Osteocyte (in vitro differentiated cells): ENCODE measurements around the gene HYCC2. TPM values are rescaled to one million over a fixed set of nuclear protein-coding genes. Genes with fewer than 3 reads are reported as not detected.

Experiments
- DNase-seq: peaks from one replicate; pipeline ENCODE4 v3.0.0; 2021; ENCODE audit warnings: mixed read lengths; ENCODE audit not compliant: unreplicated experiment; ENCODE audit errors: extremely low spot score
- H3K27ac Mint-ChIP-seq: one replicate; pipeline ENCODE4 v1.8.0; 2021; ENCODE audit warnings: mild to moderate bottlenecking, mixed read lengths; ENCODE audit not compliant: unreplicated experiment
- H3K27me3 Mint-ChIP-seq: one replicate; pipeline ENCODE4 v1.8.0; 2021; ENCODE audit warnings: mixed read lengths; ENCODE audit not compliant: unreplicated experiment
- H3K36me3 Mint-ChIP-seq: one replicate; pipeline ENCODE4 v1.8.0; 2021; ENCODE audit warnings: mixed read lengths; ENCODE audit not compliant: unreplicated experiment
- H3K4me1 Mint-ChIP-seq: one replicate; pipeline ENCODE4 v1.8.0; 2021; ENCODE audit warnings: mixed read lengths; ENCODE audit not compliant: unreplicated experiment
- H3K4me3 Mint-ChIP-seq: one replicate; pipeline ENCODE4 v1.8.0; 2021; ENCODE audit warnings: mild to moderate bottlenecking, moderate library complexity, mixed read lengths; ENCODE audit not compliant: unreplicated experiment
- H3K9me3 Mint-ChIP-seq: one replicate; pipeline ENCODE4 v1.8.0; 2021; ENCODE audit warnings: mixed read lengths; ENCODE audit not compliant: unreplicated experiment
- CTCF ChIP-seq: fragments of 200-600 bp; sonication (generic); IDR thresholded peaks from 2 replicates; pipeline ENCODE4 v1.5.0; 2021; ENCODE audit warnings: antibody characterized with exemption, mild to moderate bottlenecking, moderate library complexity
- total RNA-seq: library from RNA; stranded (reverse); gene quantifications from 2 replicates; pipeline ENCODE4 v1.2.1, GENCODE V29; 2021

Gene HYCC2
- total RNA-seq, 1 donor from 2014 or later: 16.8 TPM

GRCh38 chr2:201100497-201100896, 29.0 kb upstream of the HYCC2 start:
- H3K4me1 Mint-ChIP-seq: no peaks in the 10 kb centered on the region
- H3K27ac Mint-ChIP-seq: no peak overlapping the region
- no peaks in the 10 kb centered on the region for H3K36me3 Mint-ChIP-seq
- H3K27me3 Mint-ChIP-seq: no peaks in the 10 kb centered on the region
- no peak for TF ChIP-seq CTCF
- DNase-seq: no peak
- H3K9me3 Mint-ChIP-seq: no peaks in the 10 kb centered on the region
- no peak overlapping the region for H3K4me3 Mint-ChIP-seq

GRCh38 chr2:201093573-201093972, 22.1 kb upstream of the HYCC2 start:
- peak; percentile 40 for DNase-seq
- no peaks in the 10 kb centered on the region for H3K4me1 Mint-ChIP-seq
- peaks cover 4% of the 10 kb centered on the region for H3K36me3 Mint-ChIP-seq

GRCh38 chr2:201090574-201090973, 19.1 kb upstream of the HYCC2 start:
- no peak for DNase-seq
- H3K4me3 Mint-ChIP-seq: no peak overlapping the region
- no peaks in the 10 kb centered on the region for H3K9me3 Mint-ChIP-seq
- no peaks in the 10 kb centered on the region for H3K4me1 Mint-ChIP-seq
- TF ChIP-seq CTCF: no peak
- H3K27ac Mint-ChIP-seq: no peak overlapping the region
- H3K36me3 Mint-ChIP-seq: peaks cover 17% of the 10 kb centered on the region
- no peaks in the 10 kb centered on the region for H3K27me3 Mint-ChIP-seq

More at GRCh38 chr2:201093573-201093972, 22.1 kb upstream of the HYCC2 start:
- no peak for TF ChIP-seq CTCF
- Mint-ChIP-seq H3K9me3 (no peaks in the 10 kb centered on the region), H3K27me3 (no peaks in the 10 kb centered on the region), H3K27ac (no peak overlapping the region), H3K4me3 (no peak overlapping the region)

GRCh38 chr2:201084863-201085262, 13.4 kb upstream of the HYCC2 start:
- no peak for DNase-seq
- no peak overlapping the region for H3K27ac Mint-ChIP-seq
- no peak for TF ChIP-seq CTCF
- peaks cover 26% of the 10 kb centered on the region for H3K36me3 Mint-ChIP-seq
- no peak overlapping the region for H3K4me3 Mint-ChIP-seq
- no peaks in the 10 kb centered on the region for H3K4me1 Mint-ChIP-seq
- H3K9me3 Mint-ChIP-seq: no peaks in the 10 kb centered on the region
- no peaks in the 10 kb centered on the region for H3K27me3 Mint-ChIP-seq

- Mint-ChIP-seq H3K4me3 (no peak overlapping the region), H3K4me1 (peaks cover 31% of the 10 kb centered on the region)
- no peak for DNase-seq
Measured at GRCh38 chr2:201074996-201075395, 3.5 kb upstream of the HYCC2 start.

More at GRCh38 chr2:201074996-201075395, 3.5 kb upstream of the HYCC2 start:
- peaks cover 9% of the 10 kb centered on the region for H3K36me3 Mint-ChIP-seq
- TF ChIP-seq CTCF: no peak
- H3K27me3 Mint-ChIP-seq: no peaks in the 10 kb centered on the region
- no peak overlapping the region for H3K27ac Mint-ChIP-seq
- no peaks in the 10 kb centered on the region for H3K9me3 Mint-ChIP-seq
